WI38 (cell line): ENCODE measurements around the gene GRM3.

Experiments
- H3K4me3 ChIP-seq: 2 replicates; pipeline ENCODE4 v1.5.1; 2011; ENCODE audit warnings: low read depth, mild to moderate bottlenecking, control low read depth, low read length
- TF ChIP-seq, protein P1 (sequence below): IDR thresholded peaks from 2 replicates; pipeline ENCODE4 v1.5.1; 2012; ENCODE audit warnings: low read depth, mild to moderate bottlenecking, control low read depth, low read length

GRM3 gene

GRCh38 chr7:86913709-86914108 lies 270.0 kb downstream of the GRM3 start:
- TF ChIP-seq, protein P1, sequence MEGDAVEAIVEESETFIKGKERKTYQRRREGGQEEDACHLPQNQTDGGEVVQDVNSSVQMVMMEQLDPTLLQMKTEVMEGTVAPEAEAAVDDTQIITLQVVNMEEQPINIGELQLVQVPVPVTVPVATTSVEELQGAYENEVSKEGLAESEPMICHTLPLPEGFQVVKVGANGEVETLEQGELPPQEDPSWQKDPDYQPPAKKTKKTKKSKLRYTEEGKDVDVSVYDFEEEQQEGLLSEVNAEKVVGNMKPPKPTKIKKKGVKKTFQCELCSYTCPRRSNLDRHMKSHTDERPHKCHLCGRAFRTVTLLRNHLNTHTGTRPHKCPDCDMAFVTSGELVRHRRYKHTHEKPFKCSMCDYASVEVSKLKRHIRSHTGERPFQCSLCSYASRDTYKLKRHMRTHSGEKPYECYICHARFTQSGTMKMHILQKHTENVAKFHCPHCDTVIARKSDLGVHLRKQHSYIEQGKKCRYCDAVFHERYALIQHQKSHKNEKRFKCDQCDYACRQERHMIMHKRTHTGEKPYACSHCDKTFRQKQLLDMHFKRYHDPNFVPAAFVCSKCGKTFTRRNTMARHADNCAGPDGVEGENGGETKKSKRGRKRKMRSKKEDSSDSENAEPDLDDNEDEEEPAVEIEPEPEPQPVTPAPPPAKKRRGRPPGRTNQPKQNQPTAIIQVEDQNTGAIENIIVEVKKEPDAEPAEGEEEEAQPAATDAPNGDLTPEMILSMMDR: no peak
- H3K4me3 ChIP-seq: no peak overlapping the region
